Neural crest cell (in vitro differentiated cells): Measurements from ENCODE around the gene RHOV. TPM values are rescaled to one million over a fixed set of nuclear protein-coding genes. Genes with fewer than 3 reads are reported as not detected.

Experiments
- DNase-seq: peaks from one replicate; pipeline ENCODE4 v3.0.0; 2021; ENCODE audit warnings: low read depth, mixed read lengths, low spot score
- H3K27ac Mint-ChIP-seq: one replicate; pipeline ENCODE4 v1.8.0; 2021; ENCODE audit warnings: mild to moderate bottlenecking, mixed read lengths; ENCODE audit not compliant: unreplicated experiment
- H3K27me3 Mint-ChIP-seq: 2 replicates; pipeline ENCODE4 v1.8.0; 2021; ENCODE audit warnings: low read depth, mild to moderate bottlenecking, mixed read lengths
- H3K36me3 Mint-ChIP-seq: 2 replicates; pipeline ENCODE4 v1.8.0; 2021; ENCODE audit warnings: low read depth, mild to moderate bottlenecking, mixed read lengths
- H3K4me1 Mint-ChIP-seq: 2 replicates; pipeline ENCODE4 v1.8.0; 2021; ENCODE audit warnings: mixed read lengths
- H3K4me3 Mint-ChIP-seq: one replicate; pipeline ENCODE4 v1.8.0; 2021; ENCODE audit warnings: mild to moderate bottlenecking, mixed read lengths
- H3K9me3 Mint-ChIP-seq: 2 replicates; pipeline ENCODE4 v1.8.0; 2021; ENCODE audit warnings: mixed read lengths
- CTCF ChIP-seq: fragments of 200-600 bp; sonication (generic); conservative IDR thresholded peaks from 2 replicates; pipeline ENCODE4 v1.5.0; 2021; ENCODE audit warnings: antibody characterized with exemption, mild to moderate bottlenecking
- total RNA-seq: library from RNA; stranded (reverse); gene quantifications from 2 replicates; pipeline ENCODE4 v1.2.1, GENCODE V29; 2021

RHOV gene
- total RNA-seq, 1 donor from 2014 or later = 1.0 TPM

GRCh38 chr15:40894681-40895448, 20.8 kb upstream of the RHOV start:
- Mint-ChIP-seq H3K9me3 (no peaks in the 10 kb centered on the region), H3K4me3 (peak overlapping the region; percentile 100), H3K36me3 (peaks cover 10% of the 10 kb centered on the region), H3K27me3 (peaks cover 5% of the 10 kb centered on the region), H3K4me1 (peaks cover 31% of the 10 kb centered on the region), H3K27ac (peak overlapping the region; percentile 99)
- TF ChIP-seq CTCF = peak; percentile 69
- peak; percentile 56 for DNase-seq

GRCh38 chr15:40893733-40894680, 20.0 kb upstream of the RHOV start, which contains the start of gene VPS18:
Gene VPS18 (plus strand): TSS chr15:40894450. CDS start chr15:40894769, 319 bp downstream.
- peak; percentile 100 for DNase-seq
- Mint-ChIP-seq H3K27ac (peak within 1 kb of the TSS; percentile 99), H3K27me3 (peaks cover 5% of the 10 kb centered on the region), H3K4me3 (peak within 1 kb of the TSS; percentile 100), H3K9me3 (no peaks in the 10 kb centered on the region), H3K4me1 (peaks cover 31% of the 10 kb centered on the region), H3K36me3 (peaks cover 10% of the 10 kb centered on the region)
- peak; percentile 92 for TF ChIP-seq CTCF

GRCh38 chr15:40893019-40893670, 19.1 kb upstream of the RHOV start:
- Mint-ChIP-seq H3K27me3 (peaks cover 5% of the 10 kb centered on the region), H3K36me3 (peaks cover 7% of the 10 kb centered on the region), H3K4me3 (peak overlapping the region; percentile 100), H3K9me3 (no peaks in the 10 kb centered on the region), H3K4me1 (peaks cover 31% of the 10 kb centered on the region), H3K27ac (no peak overlapping the region)
- DNase-seq = no peak
- TF ChIP-seq CTCF = no peak

GRCh38 chr15:40892447-40893012, 18.5 kb upstream of the RHOV start:
- no peak for DNase-seq
- Mint-ChIP-seq H3K27ac (no peak overlapping the region), H3K4me1 (peaks cover 31% of the 10 kb centered on the region), H3K4me3 (peak overlapping the region; percentile 85), H3K9me3 (no peaks in the 10 kb centered on the region), H3K27me3 (peaks cover 5% of the 10 kb centered on the region), H3K36me3 (peaks cover 5% of the 10 kb centered on the region)
- TF ChIP-seq CTCF = no peak
